Aorta (tissue), 5 donors: ENCODE measurements around the gene PIGBOS1. TPM values are rescaled to one million over a fixed set of nuclear protein-coding genes. Genes with fewer than 3 reads are reported as not detected.

Source experiments
- ATAC-seq: fragments of 200-7000 bp; cut with Tn5 transposase; one replicate; pipeline ENCODE4 v1.9.1; 2022; ENCODE audit warnings: moderate library complexity; ENCODE audit not compliant: low FRiP score
- DNase-seq, 2 donors: peaks; one replicate each; pipeline ENCODE4 v3.0.0-alpha.2; 2020
- H3K27ac ChIP-seq, 2 donors: one replicate each; pipeline ENCODE4 v1.5.1; 2013; ENCODE audit warnings: low read length in 2 of 2, mild to moderate bottlenecking in 2 of 2, moderate library complexity in 2 of 2, control low read depth in 1 of 2, inconsistent platforms in 1 of 2, low read depth in 1 of 2
- H3K27me3 ChIP-seq, 2 donors: one replicate each; pipeline ENCODE4 v1.6.1; 2013; ENCODE audit warnings: control low read depth in 1 of 2, low read length in 1 of 2, mild to moderate bottlenecking in 1 of 2, moderate library complexity in 1 of 2; ENCODE audit not compliant: insufficient read depth in 2 of 2, control insufficient read depth in 1 of 2
- H3K36me3 ChIP-seq, 2 donors: one replicate each; pipeline ENCODE4 v1.6.1; 2013; ENCODE audit warnings: control low read depth in 1 of 2, low read length in 1 of 2, mild to moderate bottlenecking in 1 of 2; ENCODE audit not compliant: insufficient read depth in 2 of 2, control insufficient read depth in 1 of 2
- H3K4me1 ChIP-seq, 2 donors: one replicate each; pipeline ENCODE4 v1.6.1; 2013; ENCODE audit warnings: low read length in 2 of 2, control low read depth in 1 of 2, mild to moderate bottlenecking in 1 of 2, moderate library complexity in 1 of 2; ENCODE audit not compliant: insufficient read depth in 2 of 2, control insufficient read depth in 1 of 2
- H3K4me3 ChIP-seq, 2 donors: one replicate each; pipeline ENCODE4 v1.5.1; 2013; ENCODE audit warnings: low read length in 2 of 2, control low read depth in 1 of 2, mild to moderate bottlenecking in 1 of 2
- H3K9me3 ChIP-seq: one replicate; pipeline ENCODE4 v1.6.1; 2013; ENCODE audit warnings: mild to moderate bottlenecking, low read length; ENCODE audit not compliant: control insufficient read depth
- WGBS, 2 donors: extraction: QIAGEN DNeasy Blood & Tissue Kit; methylation state at CpG; one replicate each; pipeline ENCODE4 v1.1.7; 2013; 5-methylcytosine and 5-hydroxymethylcytosine counted together
- intact Hi-C, 2 donors: fragments of 100-400 bp; cut with DNase I; formaldehyde crosslinking; loops; one replicate each; pipeline versions ENCODE4 v1.14.2 to v1.15.0; 2022
- long read RNA-seq, 2 donors: library from polyadenylated mRNA; unstranded; transcript quantifications; one replicate each; pipeline ENCODE4 v2.0.0, GENCODE V29; 2020 to 2021
- polyA plus RNA-seq, 2 donors: library from polyadenylated mRNA; stranded (reverse); fragments of 200-250 nt; gene quantifications; one replicate each; pipeline ENCODE4 v1.2.3, GENCODE V29; 2013
- total RNA-seq, 2 donors: library from RNA; stranded (reverse); fragmentation: NEBNext Ultra II Directional; extraction: Animal tissue kit (Norgen Biotek cat#: 25700); gene quantifications; one replicate each; pipeline ENCODE4 v1.2.1, GENCODE V29; 2021
- donor health status: healthy with polysubstance abuse.
- donor health status: Bipolar disorder and iron deficiency.
- donor health status: DM: no; HTN: no; CAD: no.
- donor health status: DM: no; HTN: no; CAD: no.
- donor health status: DM: yes; HTN: yes; CAD: no.

The PIGBOS1 gene, protein sequence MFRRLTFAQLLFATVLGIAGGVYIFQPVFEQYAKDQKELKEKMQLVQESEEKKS
- total RNA-seq, result 10 to 100 TPM; 12.5 to 14.5 TPM
- polyA plus RNA-seq, result 10 to 100 TPM; 15.4 to 21.7 TPM
- long read RNA-seq, donor 1, partial matches to known transcripts, result 0 of 4 reads
- long read RNA-seq, donor 1, other reads (novel, unspliced or antisense), result 1 of 4 reads
- long read RNA-seq, donor 2, partial matches to known transcripts, result 0 of 6 reads
- long read RNA-seq, donor 2, other reads (novel, unspliced or antisense), result 2 of 6 reads

DNA sequence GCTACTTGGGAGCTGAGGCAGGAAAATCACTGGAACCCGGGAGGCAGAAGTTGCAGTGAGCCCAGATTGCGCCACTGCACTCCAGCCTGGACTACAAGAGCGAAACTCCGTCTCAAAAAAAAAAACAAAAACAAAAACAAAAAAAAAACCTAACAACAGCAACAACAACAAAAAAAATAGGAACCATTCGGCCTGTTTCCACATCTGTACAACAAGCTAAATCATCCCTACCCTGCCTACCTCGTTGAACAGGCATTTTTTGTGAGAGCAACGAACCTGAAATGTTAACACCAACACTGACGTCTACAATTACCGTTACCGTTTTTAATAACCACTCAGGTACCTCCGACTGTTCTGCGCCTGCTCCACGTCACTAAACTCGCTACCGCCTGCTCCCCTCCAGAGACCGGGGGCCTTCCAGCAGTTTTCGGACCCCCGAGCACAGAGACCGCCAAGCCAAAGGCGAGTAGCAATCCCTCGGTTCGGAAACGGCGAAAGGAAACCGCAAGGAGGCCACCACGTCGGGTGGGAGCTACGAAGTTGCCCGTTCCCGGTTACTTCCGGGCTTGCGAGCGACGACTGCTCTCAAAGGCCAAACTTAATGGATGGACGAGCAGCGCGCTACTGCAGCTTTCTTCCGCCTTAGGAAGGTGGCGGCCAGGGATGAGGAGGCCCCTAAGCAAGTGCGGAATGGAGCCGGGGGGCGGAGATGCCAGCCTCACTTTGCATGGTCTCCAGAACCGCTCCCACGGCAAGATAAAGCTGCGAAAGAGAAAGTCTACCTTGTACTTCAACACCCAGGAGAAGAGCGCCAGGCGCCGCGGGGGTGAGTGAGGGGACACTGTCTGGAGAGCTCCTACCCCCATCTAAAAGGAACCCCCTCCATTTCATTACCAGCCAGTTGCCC, at the start of gene PIGBOS1, which contains the start of gene PIGB:
TSS of gene PIGBOS1 (minus strand) at position 536 of the 907 bp plus-strand sequence. CDS start 1,331 bp downstream, outside the sequence.
TSS of gene PIGB (plus strand) at position 635 of the 907 bp plus-strand sequence. CDS start at position 664, 29 bp downstream.
- ATAC-seq (peak; percentile 98), DNase-seq (peak; percentile 93)
- Histone ChIP-seq H3K36me3 (no peaks in the 10 kb centered on the region), H3K4me1 (peaks cover 2 to 3% of the 10 kb centered on the region in 2 donors), H3K9me3 (no peaks in the 10 kb centered on the region), H3K4me3 (peak within 1 kb of the TSS; percentile 75 to 89), H3K27me3 (no peaks in the 10 kb centered on the region), H3K27ac (peak within 1 kb of the TSS in 1 of 2 donors; percentile 74)
- WGBS, 2 donors, result 1 to 2% methylated on average over 49 of the region's 49 CpGs
- intact Hi-C loops, result loop anchor here in 1 of 2 donors (1.0 kb wide), 1 partner anchor 89 kb away; the partner anchor contains the start of genes CCPG1 and PIERCE2

DNA sequence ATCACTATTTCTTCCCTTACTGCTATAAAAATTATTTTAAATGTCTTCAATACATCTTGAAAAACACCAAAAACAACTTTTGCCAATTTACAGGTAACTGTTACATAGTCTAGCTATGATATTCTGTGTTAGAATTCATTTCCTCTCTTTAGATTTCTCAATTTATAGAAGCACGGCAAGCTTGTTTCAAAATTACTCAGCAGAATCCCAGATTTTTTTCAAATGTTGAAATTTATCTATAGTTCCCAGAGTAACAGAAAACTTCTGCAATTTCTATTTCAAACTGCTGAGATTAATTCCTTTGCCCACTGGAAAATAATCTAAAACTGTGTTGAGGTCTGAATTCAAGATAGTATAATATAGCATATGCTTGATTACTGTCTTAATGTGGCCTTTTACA, 48.1 kb upstream of the PIGBOS1 start:
- no peak for DNase-seq
- WGBS, 2 donors, result 89 to 92% methylated on average over 1 of the region's 1 CpG
- Histone ChIP-seq H3K4me3 (no peak overlapping the region), H3K27ac (no peak overlapping the region), H3K4me1 (no peaks in the 10 kb centered on the region), H3K9me3 (no peaks in the 10 kb centered on the region), H3K27me3 (no peaks in the 10 kb centered on the region), H3K36me3 (peaks cover 0 to 2% of the 10 kb centered on the region in 2 donors)
- intact Hi-C loops, result no loop called here
- ATAC-seq, result no peak

DNA sequence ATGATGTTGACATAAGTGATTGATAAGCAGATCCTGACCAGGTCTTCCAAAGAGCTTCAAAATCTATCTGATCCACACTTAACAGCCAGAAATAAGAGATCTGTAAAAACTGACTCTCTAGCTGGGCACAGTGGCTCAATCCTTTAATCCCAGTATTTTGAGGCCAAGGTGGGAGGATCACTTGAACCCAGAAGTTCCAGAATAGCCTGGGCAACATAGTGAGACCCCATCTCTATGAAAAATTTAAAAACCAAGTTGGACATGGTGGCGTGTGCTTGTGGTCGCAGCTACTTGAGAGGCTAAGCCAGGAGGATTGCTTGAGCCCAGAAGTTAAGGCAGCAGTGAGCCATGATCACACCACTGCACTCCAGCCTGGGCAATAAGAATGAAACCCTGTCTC, 43.7 kb upstream of the PIGBOS1 start:
- intact Hi-C loops, result no loop called here
- Histone ChIP-seq H3K27me3 (no peaks in the 10 kb centered on the region), H3K4me3 (no peak overlapping the region), H3K4me1 (peaks cover 0 to 3% of the 10 kb centered on the region in 2 donors), H3K36me3 (peaks cover 0 to 2% of the 10 kb centered on the region in 2 donors), H3K9me3 (no peaks in the 10 kb centered on the region), H3K27ac (no peak overlapping the region)
- no peak for ATAC-seq
- DNase-seq, result no peak
- WGBS, 2 donors, result 98 to 99% methylated on average over 2 of the region's 2 CpGs

DNA sequence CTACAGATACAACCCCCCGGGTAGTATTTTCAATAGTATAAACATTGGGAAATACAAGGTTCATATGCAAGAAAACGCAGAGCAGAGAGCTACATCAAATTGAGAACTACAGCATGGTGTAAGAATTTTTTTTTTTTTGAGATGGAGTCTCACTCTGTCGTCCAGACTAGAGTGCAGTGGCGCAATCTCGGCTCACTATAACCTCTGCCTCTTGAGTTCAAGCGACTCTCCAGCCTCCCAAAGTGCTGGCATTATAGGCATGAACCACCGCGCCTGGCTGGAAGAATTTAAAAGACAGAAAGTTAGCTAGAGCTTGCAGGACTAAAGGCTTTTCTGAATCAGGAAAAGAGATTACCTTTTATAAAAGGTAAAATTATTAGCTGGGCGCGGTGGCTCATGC, 42.1 kb upstream of the PIGBOS1 start:
- intact Hi-C loops, result no loop called here
- 87 to 90% methylated on average over 10 of the region's 10 CpGs for WGBS, 2 donors

DNA sequence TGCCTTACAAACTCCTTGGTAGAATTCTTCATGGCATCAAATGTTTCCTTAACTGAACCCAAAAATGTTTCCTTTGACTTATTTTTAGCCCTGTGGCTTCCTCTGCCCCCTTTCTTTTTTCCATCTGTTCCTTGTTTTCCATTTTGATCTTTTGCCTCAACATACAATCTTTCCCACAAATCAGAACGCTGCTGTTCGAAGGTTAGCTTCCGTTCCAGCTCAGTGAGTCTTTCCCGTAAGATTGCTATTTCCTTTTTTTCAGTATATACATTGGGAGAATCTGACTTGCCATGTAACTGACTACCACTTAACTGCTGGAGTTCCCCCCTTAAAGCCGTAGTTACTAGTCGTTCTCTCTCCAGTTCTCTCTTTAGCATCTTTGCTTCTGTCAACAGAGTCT, 41.3 kb upstream of the PIGBOS1 start:
- Histone ChIP-seq H3K36me3 (peaks cover 0 to 2% of the 10 kb centered on the region in 2 donors), H3K27ac (peak overlapping the region; percentile 64 to 67), H3K27me3 (no peaks in the 10 kb centered on the region), H3K4me3 (no peak overlapping the region), H3K4me1 (peaks cover 0 to 3% of the 10 kb centered on the region in 2 donors), H3K9me3 (no peaks in the 10 kb centered on the region)
- intact Hi-C loops, result no loop called here
- ATAC-seq (no peak), DNase-seq (no peak)
- WGBS, 2 donors, result 4% methylated on average over 6 of the region's 6 CpGs

More for the DNA sequence above, 42.1 kb upstream of the PIGBOS1 start:
- no peak for ATAC-seq
- Histone ChIP-seq H3K27me3 (no peaks in the 10 kb centered on the region), H3K36me3 (peaks cover 0 to 2% of the 10 kb centered on the region in 2 donors), H3K27ac (no peak overlapping the region), H3K4me3 (no peak overlapping the region), H3K4me1 (peaks cover 0 to 3% of the 10 kb centered on the region in 2 donors), H3K9me3 (no peaks in the 10 kb centered on the region)
- no peak for DNase-seq

DNA sequence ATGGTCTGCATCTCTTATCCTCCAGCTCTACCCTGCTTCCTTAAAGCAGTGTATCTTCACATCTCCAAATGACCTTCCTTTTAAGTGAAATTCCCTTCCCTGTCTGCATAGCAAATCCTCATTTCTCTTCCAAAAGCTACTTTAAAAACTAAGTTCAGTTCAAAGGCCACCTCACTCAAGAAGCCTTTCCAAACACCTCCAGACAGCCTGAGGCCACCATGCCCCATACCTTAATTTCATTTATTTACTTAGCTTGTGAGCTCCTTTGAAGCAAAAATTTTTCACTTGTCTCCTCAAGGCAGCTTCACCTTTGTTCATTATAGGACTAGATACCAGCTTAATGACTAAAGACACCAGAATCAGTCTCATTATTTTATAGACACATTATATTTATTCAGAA, 39.5 kb upstream of the PIGBOS1 start:
- no peaks in the 10 kb centered on the region for H3K9me3 ChIP-seq
- peak overlapping the region in 1 of 2 donors; percentile 67 for H3K27ac ChIP-seq
- H3K4me3 ChIP-seq, result no peak overlapping the region
- no peaks in the 10 kb centered on the region for H3K27me3 ChIP-seq
- H3K4me1 ChIP-seq, result peaks cover 0 to 3% of the 10 kb centered on the region in 2 donors
- no peak for DNase-seq
- H3K36me3 ChIP-seq, result peaks cover 0 to 2% of the 10 kb centered on the region in 2 donors
- intact Hi-C loops, result no loop called here
- ATAC-seq, result no peak

DNA sequence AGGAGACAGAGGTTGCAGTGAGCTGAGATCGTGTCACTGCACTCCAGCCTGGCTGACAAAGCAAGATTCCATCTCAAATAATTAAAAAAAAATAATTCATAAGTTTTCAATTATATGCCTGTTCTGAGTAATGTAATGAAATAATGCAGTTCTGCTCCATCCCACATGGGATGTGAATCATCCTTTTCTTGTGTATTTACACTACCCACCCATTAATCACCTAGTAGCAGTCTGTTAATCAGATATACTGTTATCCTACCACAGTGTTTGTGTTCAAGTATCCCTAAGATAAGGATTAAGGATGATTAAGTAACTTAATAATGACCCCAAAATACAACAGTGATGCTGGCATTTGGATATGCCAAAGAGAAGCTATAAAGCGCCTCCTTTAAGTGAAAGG, 38.9 kb upstream of the PIGBOS1 start:
- H3K4me1 ChIP-seq, result peaks cover 0 to 3% of the 10 kb centered on the region in 2 donors
- ATAC-seq, result no peak
- no peak overlapping the region for H3K27ac ChIP-seq
- DNase-seq, result no peak
- peaks cover 0 to 2% of the 10 kb centered on the region in 2 donors for H3K36me3 ChIP-seq
- H3K9me3 ChIP-seq, result no peaks in the 10 kb centered on the region
- WGBS, 2 donors, result 84 to 98% methylated on average over 2 of the region's 2 CpGs
- no peak overlapping the region for H3K4me3 ChIP-seq
- intact Hi-C loops, result no loop called here
- no peaks in the 10 kb centered on the region for H3K27me3 ChIP-seq

DNA sequence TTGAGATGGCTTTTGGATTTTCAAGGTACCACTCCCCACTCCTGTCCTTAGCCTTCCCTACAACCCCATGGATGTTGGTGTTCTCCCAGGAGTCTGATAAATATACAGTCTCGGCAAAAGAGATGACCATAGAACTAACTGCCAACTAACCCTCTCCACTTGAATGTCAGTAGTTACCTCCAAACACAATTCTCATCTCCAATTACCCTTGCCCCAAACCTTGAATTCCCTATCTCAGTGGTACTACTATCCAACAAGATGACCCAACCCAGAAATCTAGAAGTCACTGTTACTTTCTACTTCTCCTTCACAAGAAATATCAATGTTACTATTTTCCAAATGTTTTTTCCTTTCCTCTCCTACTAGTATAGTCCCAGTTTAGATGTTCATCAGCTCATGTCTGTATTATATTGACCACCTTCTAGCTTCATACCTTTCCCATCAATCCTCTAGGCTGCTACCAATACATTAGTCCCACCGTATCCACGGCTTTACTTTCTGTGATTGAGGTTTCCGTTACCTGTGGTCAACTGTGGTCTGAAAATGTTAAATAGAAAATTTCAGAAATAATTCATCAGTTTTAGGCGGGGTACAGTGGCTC, 38.2 kb upstream of the PIGBOS1 start:
- Histone ChIP-seq H3K27me3 (no peaks in the 10 kb centered on the region), H3K9me3 (no peaks in the 10 kb centered on the region), H3K4me1 (peaks cover 0 to 3% of the 10 kb centered on the region in 2 donors), H3K4me3 (no peak overlapping the region), H3K36me3 (no peaks in the 10 kb centered on the region), H3K27ac (no peak overlapping the region)
- intact Hi-C loops, result no loop called here
- DNase-seq (no peak), ATAC-seq (no peak)
- 97% methylated on average over 5 of the region's 5 CpGs for WGBS, 2 donors
